ENCODE results near the gene SGK2.

SGK2 gene

GRCh38 chr20:43536041-43536816, 22.6 kb upstream of the SGK2 start:
- no peak for DNase-seq (ENCODE audit: low read depth)

GRCh38 chr20:43536817-43537440, 21.9 kb upstream of the SGK2 start:
- no peak for DNase-seq (ENCODE audit: low read depth)

- DNase-seq (ENCODE audit: low read depth), result peak; percentile 28
These were observed 20.6 kb upstream of the SGK2 start for GRCh38 chr20:43537921-43538877.

- DNase-seq (ENCODE audit: low read depth), result no peak
These were observed 19.7 kb upstream of the SGK2 start for GRCh38 chr20:43538878-43539700.

GRCh38 chr20:43539975-43540672, 18.7 kb upstream of the SGK2 start:
- no peak for DNase-seq (ENCODE audit: low read depth)

GRCh38 chr20:43540673-43541060, 18.2 kb upstream of the SGK2 start:
- DNase-seq (ENCODE audit: low read depth), result no peak

GRCh38 chr20:43541214-43541613, 17.6 kb upstream of the SGK2 start:
- DNase-seq (ENCODE audit: low read depth), result no peak

GRCh38 chr20:43542161-43542560, 16.7 kb upstream of the SGK2 start:
- DNase-seq (ENCODE audit: low read depth), result no peak

GRCh38 chr20:43542674-43543073, 16.2 kb upstream of the SGK2 start:
- no peak for DNase-seq (ENCODE audit: low read depth)

GRCh38 chr20:43543138-43543537, 15.7 kb upstream of the SGK2 start:
- DNase-seq (ENCODE audit: low read depth), result no peak

- no peak for DNase-seq (ENCODE audit: low read depth)
These were observed 14.3 kb upstream of the SGK2 start for GRCh38 chr20:43544501-43544900.

- no peak for DNase-seq (ENCODE audit: low read depth)
These were observed 12.8 kb upstream of the SGK2 start for GRCh38 chr20:43545837-43546578.

GRCh38 chr20:43548273-43548880, 10.4 kb upstream of the SGK2 start:
- DNase-seq (ENCODE audit: low read depth), result no peak

- DNase-seq (ENCODE audit: low read depth), result no peak
These were observed 9.3 kb upstream of the SGK2 start for GRCh38 chr20:43549416-43550065.

GRCh38 chr20:43550456-43550855, 8.4 kb upstream of the SGK2 start:
- DNase-seq (ENCODE audit: low read depth), result no peak

- no peak for DNase-seq (ENCODE audit: low read depth)
These were observed 4.5 kb upstream of the SGK2 start for GRCh38 chr20:43554369-43554768.

- no peak for DNase-seq (ENCODE audit: low read depth)
These were observed 540 bp downstream of the SGK2 start for GRCh38 chr20:43559147-43559987.

GRCh38 chr20:43560974-43561373, 2.1 kb downstream of the SGK2 start:
- no peak for DNase-seq (ENCODE audit: low read depth)

- no peak for DNase-seq (ENCODE audit: low read depth)
These were observed 4.6 kb downstream of the SGK2 start for GRCh38 chr20:43563429-43563828.
